ENCODE data around the gene DNM2.

- no peak for TF ChIP-seq CTCF (IDR thresholded peaks at IDR 0.05)
- TF ChIP-seq HDAC2 (IDR thresholded peaks at IDR 0.05): no peak
- TF ChIP-seq ZC3H11A (IDR thresholded peaks at IDR 0.05): no peak
- no peak for TF ChIP-seq SMC3 (IDR thresholded peaks at IDR 0.05)
Measured at GRCh38 chr19:10707440-10707839, 10.4 kb upstream of the DNM2 start.
